Endometrial microvascular endothelial cells (primary cell): ENCODE results near the gene FOXP1. TPM values are rescaled to one million over a fixed set of nuclear protein-coding genes. Genes with fewer than 3 reads are reported as not detected.

Experiments
- in situ Hi-C: cut with HindIII; loops from 2 replicates; pipeline ENCODE4 v1.10.0; 2017; ENCODE audit warnings: low sequenced_read_pairs, low pct_unique_long_range_greater_than_20kb; ENCODE audit errors: inconsistent ontology term
- total RNA-seq: library from RNA; depleted of rRNA; stranded (reverse); fragments of >200 nt; gene quantifications from one replicate; pipeline ENCODE4 v1.2.3, GENCODE V29; 2015; ENCODE audit errors: inconsistent ontology term

Gene FOXP1
- total RNA-seq, 1 donor from 2014 or later, result 37.2 TPM

DNA sequence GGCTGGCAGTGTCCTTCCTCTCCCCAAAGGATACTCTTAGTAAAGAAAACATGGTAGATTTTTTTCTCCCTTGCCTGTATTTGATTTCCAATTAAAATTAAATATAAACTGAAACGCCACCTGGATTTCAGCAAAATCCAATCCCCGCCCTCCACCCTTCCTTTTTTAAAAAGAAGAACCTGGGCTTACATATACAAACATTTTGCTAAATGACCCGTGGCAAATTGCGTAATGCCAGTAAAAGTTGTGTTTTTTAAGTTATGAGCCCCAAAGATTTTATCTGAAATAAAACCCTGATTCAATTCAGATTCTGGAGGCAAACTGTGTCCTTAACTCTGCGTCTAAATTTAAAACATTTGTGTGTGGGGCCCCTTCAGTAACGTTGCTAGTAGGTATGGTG, 403.0 kb downstream of the FOXP1 start:
- in situ Hi-C loops, result no loop called here

- in situ Hi-C loops, result no loop called here
Observed at GRCh38 chr3:71177375-71177774, 406.2 kb downstream of the FOXP1 start.

DNA sequence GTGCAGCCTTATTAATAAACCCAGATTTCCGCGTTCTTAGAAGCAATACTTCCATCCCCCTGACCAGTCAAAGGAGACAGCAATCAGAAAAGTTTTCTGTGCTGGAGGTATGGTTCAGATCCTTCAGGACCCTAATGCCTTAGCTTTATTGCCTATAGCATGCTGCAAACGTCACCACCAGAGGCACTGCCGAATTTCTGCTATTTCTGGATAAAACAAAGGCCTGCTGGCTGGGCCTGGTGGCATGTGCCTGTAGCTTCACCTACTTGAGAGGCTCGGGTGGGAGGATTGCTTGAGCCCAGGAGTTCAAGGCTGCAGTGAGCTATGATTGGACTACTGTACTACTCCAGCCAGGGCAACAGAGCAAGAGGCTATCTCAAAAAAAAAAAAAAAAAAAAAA, 407.2 kb downstream of the FOXP1 start:
- in situ Hi-C loops, result no loop called here

GRCh38 chr3:71175691-71176365, 407.7 kb downstream of the FOXP1 start:
- in situ Hi-C loops, result no loop called here

DNA sequence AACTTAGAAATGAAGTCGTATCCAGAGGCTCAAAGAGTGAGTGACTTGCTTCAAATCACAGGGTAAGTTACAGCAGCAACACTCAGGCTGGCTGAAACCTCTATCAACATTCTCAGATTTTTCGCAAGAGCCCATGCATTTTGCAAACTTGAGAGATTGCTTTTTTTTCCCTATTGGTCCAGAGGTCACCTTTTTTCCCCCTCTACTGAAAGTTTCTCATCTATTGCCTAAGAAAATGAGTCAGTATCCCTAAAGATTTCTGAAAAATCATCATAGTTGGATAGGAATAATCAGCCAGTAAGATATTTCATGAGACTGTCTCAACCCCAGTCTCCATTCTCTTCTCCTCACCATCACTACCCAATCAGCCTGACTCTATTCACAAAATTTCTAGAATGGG, 410.6 kb downstream of the FOXP1 start:
- in situ Hi-C loops, result no loop called here

DNA sequence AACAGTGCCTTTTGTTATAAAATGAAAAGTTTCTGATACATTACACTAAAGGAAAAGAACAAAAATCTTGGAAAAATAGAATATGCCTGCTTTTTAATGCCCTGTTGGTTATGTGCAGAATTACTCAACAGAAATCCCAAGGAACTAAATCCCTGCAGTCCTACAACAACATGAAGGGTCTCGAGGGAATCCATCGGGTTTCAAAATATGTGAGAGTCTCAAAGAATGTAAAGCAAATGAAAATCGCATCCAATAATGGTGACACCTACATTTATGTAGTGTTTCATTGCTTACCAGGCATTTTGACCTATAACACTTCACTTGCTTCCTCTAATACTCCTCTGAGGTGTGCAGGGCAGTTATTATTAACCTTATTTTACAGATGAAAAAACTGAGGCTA, 411.3 kb downstream of the FOXP1 start:
- in situ Hi-C loops, result no loop called here

DNA sequence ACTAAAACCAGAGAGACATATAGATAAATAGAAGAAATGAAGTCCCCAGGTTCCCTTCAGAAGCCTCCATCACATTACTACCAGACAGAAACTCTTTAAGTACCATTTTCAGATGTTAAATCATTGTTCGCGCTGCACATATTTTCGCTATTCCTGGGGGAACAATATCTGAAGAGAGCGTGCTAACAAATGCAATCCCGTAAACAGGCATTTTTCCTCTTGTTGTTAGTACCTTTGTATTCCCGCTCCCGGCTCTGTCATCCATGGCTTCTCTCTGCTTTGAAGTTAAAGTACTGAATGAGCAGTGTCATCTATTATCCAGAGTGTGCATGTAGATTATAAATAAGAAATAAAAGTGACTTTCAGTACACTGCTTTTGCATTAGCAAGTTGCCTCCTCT, 412.3 kb downstream of the FOXP1 start:
- in situ Hi-C loops, result no loop called here

DNA sequence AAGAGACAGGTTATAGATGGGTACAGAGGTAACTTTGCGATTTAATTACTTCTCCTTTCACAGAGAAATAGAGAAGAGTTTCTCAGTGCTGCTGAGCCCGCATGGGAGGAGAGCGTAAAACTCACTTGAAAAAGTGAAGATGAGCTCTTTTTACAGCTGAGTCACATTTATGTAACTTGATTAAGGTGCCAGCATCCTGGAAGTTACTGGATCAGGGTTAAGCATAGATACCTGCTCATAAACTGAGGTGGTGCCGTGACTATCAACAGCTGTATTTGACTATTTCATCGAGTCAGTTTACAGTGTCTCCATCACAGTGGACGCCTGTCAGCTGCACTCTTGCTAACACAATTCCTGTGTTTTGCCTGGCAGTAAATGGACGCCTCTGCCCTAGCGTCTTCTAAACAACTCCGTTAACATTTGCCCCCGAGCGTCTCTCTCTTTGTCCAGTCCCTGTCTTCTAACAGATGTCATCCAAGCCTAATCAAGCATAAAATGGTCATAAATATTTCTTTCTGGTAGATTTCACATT, 414.6 kb downstream of the FOXP1 start:
- in situ Hi-C loops, result no loop called here

- in situ Hi-C loops, result no loop called here
Observed at GRCh38 chr3:71168121-71168721, 415.3 kb downstream of the FOXP1 start.

GRCh38 chr3:71166339-71167240, 416.9 kb downstream of the FOXP1 start:
- in situ Hi-C loops, result no loop called here

DNA sequence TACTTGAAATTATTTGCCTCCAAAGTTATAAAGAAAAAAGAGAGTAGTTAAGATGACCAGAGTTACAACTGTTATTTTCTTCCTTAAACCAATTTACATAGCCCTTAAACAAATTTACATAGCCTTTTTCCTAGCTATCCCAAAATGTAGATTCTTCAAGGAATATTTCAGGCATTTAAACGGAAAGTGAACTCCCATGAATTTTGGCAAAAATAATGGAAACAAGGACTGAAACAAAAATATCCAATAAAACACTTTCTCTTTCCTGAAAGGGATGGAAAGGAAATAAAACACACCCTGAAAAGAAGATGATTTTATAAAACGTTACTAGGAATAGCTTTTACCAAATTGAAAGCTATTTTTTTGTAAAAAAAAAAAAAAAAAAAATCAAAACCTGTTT, 418.6 kb downstream of the FOXP1 start:
- in situ Hi-C loops, result no loop called here

DNA sequence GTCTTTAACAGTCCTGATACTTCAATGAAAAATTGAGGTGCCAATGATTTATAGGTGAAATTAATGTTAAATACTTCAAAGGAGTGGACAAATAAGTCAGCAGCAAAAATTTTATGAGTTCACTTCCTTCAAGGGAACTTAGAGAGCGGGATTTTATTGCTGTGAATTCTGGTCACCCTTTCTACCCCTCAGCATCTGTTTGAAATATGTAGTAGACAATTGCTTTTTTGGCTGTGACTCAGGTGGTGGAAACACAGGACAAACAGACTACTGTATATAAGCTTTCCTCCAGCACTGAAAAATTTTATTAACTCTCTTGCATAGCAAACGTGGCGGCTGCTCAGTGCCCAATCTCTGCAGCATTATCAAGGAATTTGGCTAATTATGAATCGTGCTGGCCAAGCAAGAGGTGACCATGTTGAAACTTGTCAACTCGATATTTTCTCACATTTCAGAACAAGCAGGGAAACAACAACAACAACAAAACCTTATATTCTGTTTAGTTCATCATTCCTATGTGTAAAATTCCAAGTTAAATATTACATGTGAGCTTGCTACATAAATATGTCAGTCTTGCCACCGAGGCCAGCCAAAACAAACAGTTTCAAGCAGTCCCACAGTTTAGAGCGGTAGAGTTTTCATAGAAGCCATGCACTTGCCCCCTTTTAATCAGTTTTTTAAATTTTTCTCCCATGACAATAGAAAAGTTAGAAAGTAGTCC, 420.2 kb downstream of the FOXP1 start:
- in situ Hi-C loops, result no loop called here

DNA sequence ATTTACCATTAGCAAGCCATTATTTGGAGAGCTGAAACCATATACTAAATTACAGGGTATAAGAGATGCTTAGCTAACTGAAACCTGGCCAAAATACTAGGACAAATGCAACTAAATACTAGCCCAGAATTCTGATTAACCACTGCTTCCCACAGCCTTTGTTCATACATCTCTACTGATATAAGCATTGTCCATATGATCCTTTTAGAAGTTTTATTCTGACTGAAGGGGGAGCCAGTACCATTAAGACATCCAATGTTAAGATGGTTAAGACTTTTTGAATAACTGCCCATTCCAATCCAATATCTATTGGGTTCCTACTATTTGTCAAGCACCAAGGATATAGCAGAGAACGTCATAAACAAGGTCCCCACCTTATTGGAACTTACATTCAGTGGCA, 421.3 kb downstream of the FOXP1 start:
- in situ Hi-C loops, result no loop called here

DNA sequence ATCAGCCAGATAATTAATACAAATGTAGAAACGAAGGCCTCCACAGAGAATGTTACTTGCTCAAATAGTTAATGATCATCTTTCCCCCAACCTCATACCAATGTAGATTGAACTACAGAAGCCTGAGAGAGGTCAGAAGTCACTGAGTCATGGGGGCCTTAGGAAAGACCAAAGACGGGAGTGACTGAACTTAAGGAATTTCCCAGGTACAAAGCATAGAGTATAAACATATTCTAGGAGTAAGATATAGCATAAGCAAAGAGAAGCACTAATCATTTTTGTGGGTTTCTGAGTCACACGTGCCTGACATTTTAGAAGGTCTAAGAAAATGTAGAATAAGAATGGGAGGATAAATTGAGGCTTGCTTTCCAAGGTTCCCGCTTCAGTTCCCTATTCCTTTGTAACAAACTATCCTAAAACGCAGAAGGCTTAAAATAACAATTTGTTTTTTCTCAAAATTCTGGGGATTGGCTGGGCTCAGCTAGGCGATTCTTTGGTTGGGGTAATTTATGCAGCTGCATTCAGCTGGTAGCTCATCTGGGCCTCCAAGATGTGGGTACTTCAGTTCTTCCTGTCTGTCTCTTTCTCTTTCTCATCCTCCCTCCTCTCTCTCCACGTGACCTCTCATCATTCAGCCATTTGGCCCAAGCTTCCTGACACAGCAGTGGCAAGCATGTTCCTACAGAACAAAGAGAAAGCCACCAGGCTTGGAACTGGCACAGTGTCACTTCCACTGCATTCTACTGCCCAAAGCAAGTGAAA, 422.6 kb downstream of the FOXP1 start:
- in situ Hi-C loops, result no loop called here

DNA sequence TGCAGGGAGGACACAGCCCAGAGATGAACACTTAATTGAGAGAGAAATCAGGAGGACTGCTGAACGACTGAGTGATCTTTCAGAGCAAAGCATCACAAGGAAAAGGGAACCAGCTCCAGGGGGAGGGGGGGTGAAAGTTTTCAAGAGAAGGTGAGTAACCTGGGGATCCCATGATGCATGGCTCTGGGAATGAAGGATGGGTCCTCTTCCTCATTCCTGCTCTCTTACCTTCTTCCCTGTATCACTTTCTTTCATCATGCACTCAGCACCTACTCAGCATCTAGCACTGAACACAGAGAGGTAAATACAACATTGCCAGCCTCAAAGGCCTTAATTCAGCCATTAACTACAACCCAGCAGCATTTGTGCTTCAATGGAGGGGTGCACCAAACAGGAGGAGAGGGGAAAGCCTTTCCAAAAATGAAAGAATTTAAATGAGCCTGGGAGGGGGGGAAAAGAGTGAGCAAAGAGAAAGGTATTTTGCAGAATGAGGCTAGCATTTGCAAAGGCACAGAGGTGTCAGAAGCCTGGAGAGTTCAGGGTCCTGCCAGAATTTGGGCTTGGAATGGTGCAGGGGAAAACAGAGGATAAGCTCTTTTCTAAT, 427.4 kb downstream of the FOXP1 start:
- in situ Hi-C loops, result no loop called here

GRCh38 chr3:71154846-71155245, 428.7 kb downstream of the FOXP1 start:
- in situ Hi-C loops, result no loop called here

DNA sequence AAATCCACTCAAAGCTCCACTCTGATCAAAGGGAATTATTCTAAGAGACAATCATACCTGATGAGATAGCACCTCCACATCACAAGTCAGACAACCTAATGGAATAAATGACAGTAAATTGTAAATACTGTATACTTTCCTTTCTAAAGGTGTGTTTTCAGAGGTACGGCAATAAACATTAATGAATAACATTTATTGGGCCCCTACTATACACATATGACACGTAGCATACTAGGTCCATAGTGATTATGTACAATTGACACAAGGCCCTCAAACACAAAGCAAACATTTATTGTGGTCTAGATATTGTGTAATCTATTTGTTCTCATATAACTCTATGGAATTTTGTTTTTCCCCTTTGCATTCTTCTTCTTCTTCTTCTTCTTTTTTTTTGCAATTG, 429.8 kb downstream of the FOXP1 start:
- in situ Hi-C loops, result no loop called here

- in situ Hi-C loops, result no loop called here
Observed at GRCh38 chr3:71152892-71153265, 430.6 kb downstream of the FOXP1 start.
